Stimulated activated CD4-positive, alpha-beta T cell treated with anti-CD3 and anti-CD28 coated beads, Interleukin-15, amount 100 ng/mL, for 1 hour (primary cell): Measurements from ENCODE around the gene IL17RC.
"Not testable (repeated sequence)": the region's sequence is repeated elsewhere in the genome, so short reads cannot be mapped to it uniquely, and the experiment has no call there.

Experiments
- DNase-seq, 2 donors: peaks; one replicate each; pipeline ENCODE4 v3.0.0-alpha.2; 2020; ENCODE audit warnings: low read depth in 1 of 2, low spot score in 1 of 2

IL17RC gene

GRCh38 chr3:9891072-9891622, 25.8 kb upstream of the IL17RC start:
- no peak for DNase-seq

GRCh38 chr3:9893739-9894138, 23.2 kb upstream of the IL17RC start:
- no peak for DNase-seq

- not testable (repeated sequence) for DNase-seq
Observed at GRCh38 chr3:9895715-9896114, 21.2 kb upstream of the IL17RC start.

- DNase-seq, result not testable (repeated sequence)
Observed at GRCh38 chr3:9896755-9897407, 20.0 kb upstream of the IL17RC start.

- DNase-seq, result no peak
Observed at GRCh38 chr3:9897408-9898372, 19.2 kb upstream of the IL17RC start.

GRCh38 chr3:9898467-9899241, 18.2 kb upstream of the IL17RC start:
- no peak for DNase-seq

- no peak for DNase-seq
Observed at GRCh38 chr3:9899289-9899791, 17.6 kb upstream of the IL17RC start.

- not testable (repeated sequence) for DNase-seq
Observed at GRCh38 chr3:9900965-9901415, 15.9 kb upstream of the IL17RC start.

GRCh38 chr3:9901967-9902366, 14.9 kb upstream of the IL17RC start:
- DNase-seq, result no peak

- no peak for DNase-seq
Observed at GRCh38 chr3:9902372-9903237, 14.3 kb upstream of the IL17RC start, which contains the start of gene IL17RE. TSS of gene IL17RE (plus strand) at chr3:9902848. CDS start at chr3:9902933, 85 bp downstream.

GRCh38 chr3:9903238-9903624, 13.7 kb upstream of the IL17RC start:
- no peak for DNase-seq

GRCh38 chr3:9903904-9904303, 13.0 kb upstream of the IL17RC start:
- no peak for DNase-seq

GRCh38 chr3:9906480-9906879, 10.4 kb upstream of the IL17RC start:
- DNase-seq, result no peak

- no peak for DNase-seq
Observed at GRCh38 chr3:9908286-9908685, 8.6 kb upstream of the IL17RC start.

- DNase-seq, result no peak
Observed at GRCh38 chr3:9909221-9910013, 7.5 kb upstream of the IL17RC start.

GRCh38 chr3:9911863-9912262, 5.0 kb upstream of the IL17RC start:
- DNase-seq, result no peak

GRCh38 chr3:9912294-9912935, 4.5 kb upstream of the IL17RC start:
- DNase-seq, result no peak

- DNase-seq, result no peak
Observed at GRCh38 chr3:9913601-9914000, 3.3 kb upstream of the IL17RC start.

GRCh38 chr3:9914011-9914410, 2.9 kb upstream of the IL17RC start:
- DNase-seq, result no peak
